Raji (cell line): Measurements from ENCODE around the gene NBEA.

Experiments
- POLR2A ChIP-seq: IDR thresholded peaks from 2 replicates; pipeline ENCODE4 v1.6.1; 2011; ENCODE audit warnings: low read depth, low read length, control low read depth; ENCODE audit not compliant: insufficient read depth

NBEA gene

DNA sequence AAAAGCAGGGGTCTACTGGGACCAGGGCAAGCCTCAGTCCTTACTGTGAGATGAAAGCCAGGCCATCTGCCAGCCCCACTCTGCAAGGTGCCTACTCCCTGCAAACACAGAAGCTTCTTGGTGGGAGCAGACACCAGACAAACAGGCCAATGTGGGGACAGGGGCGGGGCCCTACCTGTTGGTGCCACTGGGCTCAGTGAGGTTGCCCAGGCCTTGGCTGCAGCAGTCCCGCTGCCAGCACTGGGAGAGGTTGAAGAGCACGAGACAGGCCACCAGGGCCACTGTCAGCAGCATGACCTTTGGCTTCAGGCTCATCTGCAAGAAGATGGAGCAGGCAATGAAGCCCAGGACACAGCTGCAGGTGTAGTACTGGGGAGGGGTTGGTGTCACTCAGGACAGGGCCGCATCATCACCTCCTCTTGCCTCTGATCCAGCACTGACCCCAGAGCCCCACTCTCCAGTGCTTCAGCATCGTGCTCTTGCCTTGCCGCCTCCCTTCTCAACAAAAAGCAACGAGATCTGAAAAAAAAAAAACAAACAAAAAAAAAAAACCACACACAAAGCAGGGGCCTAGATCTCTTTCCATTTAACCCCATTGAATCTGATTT is 72.6 kb downstream of the NBEA start:
- TF ChIP-seq POLR2A, result no peak

DNA sequence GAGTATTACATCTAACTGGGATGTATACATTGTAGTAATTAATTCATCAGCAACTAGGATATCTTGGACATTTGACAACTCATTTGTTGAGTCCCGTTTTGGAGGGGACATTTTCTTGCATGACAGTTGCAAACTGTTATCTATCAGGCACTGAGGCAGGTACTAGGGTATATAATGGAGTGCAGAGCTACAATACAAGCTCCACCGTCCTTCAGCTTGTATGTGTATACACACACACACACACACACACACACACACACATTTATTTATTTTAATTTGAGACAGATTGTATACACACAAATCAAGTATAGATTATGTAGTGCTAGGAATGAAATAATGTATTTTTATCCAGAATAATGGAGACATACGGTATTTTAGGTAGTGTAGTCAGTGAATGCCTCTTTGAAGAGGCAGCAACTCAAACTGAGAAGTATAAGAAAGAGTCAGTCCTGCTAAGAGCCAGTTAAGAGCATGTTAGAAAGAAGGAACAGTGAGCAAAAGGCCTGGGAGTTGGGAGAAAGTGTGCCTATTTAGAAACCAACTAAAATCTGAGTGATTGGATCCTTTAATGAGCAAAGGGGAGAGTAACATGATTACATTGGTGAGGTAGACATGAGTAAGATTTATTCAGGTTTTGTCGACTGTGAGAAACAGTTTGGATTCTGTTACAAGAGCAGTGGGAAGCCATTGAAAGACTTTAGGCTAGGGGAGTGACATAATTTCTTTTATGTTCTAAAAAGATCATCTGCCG is 74.5 kb downstream of the NBEA start:
- no peak for TF ChIP-seq POLR2A

DNA sequence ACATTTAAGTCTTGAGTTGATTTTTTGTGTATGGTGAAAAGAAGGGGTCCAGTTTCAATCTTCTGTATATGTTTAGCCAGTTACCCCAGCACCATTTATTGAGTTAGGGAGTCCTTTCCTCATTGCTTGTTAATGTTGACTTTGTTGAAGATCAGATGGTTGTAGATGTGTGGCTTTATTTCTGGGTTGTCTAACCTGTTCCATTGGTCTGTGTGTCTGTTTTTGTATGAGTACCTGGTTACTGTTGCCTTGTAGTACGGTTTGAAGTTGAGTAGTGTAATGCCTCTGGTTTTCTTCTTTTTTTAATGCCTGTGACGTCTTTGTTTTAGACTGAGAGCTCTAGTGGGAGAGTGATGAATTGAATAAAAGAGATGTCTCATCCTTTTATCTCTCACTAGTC is 83.2 kb downstream of the NBEA start:
- no peak for TF ChIP-seq POLR2A

DNA sequence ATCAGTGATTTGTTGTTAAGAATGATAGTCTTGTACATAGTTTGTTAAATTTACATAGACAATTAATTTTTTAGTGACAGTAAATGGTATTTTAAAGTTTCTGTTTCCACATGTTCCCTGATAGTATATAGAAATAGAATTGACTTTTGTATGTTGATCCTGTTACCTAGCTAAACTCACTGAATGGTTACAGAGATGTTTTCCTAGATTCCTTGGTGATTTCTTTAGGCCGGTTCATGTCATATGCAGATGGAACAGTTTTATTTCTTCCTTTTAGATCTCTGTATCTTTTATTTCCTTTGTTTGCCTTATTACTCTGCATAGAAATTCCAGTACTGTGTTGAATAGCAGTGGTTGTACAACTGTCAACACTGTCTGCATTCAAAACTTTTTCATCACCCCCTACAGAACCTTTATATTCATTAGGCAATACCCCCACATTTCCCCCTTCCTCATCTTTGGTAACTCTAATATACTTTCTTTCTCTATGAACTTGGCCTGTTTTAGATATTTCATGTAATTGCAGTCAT is 86.3 kb downstream of the NBEA start:
- no peak for TF ChIP-seq POLR2A

DNA sequence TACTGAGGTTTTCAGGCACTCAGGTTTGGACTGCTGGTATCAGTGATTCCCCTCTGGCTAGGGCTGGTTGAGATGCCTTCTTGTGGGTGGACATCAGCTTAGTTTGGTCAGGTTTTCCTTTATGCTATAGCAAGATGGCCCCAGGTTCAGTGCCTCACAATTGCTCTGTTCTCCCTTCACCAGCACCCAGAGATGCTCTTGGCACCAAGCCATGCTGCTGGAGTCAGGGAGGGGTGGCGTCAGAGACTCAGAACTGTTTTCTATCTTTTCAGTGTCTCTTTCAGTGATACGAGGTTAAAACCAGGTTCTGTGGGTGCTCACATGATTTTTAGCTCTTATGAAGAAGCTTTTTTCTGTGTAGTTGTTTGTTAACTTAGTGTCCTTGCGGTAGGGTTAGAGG is 96.9 kb downstream of the NBEA start:
- TF ChIP-seq POLR2A, result no peak

DNA sequence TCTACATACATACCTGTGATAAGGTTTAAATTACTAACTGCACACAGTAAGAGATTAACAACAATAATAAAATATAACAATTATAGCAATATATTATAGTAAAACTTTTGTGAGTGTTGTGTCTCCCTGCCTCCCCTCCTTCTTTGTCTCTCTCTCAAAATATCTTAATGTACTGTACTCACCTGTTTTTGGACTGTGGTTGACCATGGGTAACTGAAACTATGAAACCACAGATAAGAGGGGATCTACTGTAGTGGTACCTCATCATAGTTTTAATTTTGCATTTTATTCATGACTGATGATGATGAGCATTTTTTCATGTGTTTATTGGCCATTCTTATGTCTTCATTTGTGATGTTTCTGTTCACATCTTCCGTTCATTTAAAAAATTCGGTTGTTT is 104.5 kb downstream of the NBEA start:
- no peak for TF ChIP-seq POLR2A

DNA sequence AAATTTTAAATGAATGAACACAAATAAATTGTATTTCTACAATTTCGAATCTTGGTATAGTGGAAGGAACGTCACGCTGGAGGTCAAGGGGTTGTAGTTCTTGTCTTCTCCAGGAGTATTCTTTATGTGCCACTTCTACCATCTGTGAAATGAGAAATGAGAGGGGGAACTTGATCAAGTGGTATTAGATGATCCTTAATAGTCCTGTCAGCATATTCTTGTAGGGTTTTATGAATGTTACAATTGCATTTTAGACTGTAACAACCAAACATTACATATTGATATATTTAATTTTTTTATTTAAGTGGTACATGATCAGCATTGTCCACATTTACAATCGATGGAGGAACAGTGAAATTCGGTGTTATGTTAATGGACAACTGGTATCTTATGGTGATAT is 113.6 kb downstream of the NBEA start:
- no peak for TF ChIP-seq POLR2A

DNA sequence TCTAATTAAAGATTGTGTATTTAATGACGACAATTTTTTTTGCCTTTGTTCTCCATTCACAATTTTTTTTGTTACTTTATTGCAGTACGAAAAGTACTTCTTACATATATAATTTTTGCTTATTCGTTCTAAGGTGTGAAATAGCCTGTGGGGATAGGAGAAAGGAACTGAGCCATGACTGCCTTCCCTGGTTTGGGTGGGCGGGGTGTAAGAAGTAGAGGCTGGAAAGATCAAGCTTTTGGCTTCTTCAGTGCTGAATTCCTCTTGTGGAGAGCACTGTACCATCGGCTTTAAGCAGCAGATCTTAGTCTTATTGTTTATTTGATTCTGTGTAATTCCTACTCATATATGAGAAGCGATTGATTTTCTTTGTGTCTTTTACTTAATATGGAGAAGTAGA is 115.8 kb downstream of the NBEA start:
- TF ChIP-seq POLR2A, result no peak

DNA sequence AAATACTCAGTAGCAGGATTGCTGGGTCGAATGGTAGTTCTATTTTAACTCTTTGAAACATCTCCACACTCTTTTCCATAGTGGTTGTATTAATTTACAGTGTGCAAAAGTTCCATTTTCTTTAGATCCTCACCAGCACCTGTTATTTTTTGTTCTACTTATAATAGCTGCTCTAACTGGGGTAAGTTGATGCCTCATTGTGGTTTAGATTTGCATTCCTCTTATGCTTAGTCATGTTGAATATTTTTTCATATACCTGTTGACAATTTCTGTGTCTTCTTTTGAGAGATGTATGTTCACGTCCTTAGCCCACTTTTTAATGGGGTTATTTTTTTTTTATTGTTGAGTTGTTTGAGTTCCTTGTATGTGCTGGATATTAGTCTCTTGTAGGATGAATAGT is 144.6 kb downstream of the NBEA start:
- no peak for TF ChIP-seq POLR2A

DNA sequence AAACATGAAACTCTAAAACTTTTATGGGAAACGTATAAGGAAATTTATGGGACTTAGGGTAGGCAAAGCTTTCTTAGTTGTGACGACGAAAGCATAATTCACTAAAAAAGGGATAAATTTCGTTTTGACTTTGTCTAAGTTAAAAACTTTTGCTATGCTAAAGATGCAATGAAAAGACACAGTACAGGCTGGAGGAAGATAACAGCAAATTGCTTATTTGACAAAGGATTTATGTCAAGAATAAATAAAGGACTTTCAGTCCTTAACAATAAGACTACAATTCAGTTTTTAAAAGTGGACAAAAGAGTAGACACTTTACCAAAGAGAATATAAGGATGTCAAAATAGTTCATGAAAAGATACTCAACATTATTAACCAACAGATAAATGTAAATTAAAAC is 150.2 kb downstream of the NBEA start:
- TF ChIP-seq POLR2A, result no peak

DNA sequence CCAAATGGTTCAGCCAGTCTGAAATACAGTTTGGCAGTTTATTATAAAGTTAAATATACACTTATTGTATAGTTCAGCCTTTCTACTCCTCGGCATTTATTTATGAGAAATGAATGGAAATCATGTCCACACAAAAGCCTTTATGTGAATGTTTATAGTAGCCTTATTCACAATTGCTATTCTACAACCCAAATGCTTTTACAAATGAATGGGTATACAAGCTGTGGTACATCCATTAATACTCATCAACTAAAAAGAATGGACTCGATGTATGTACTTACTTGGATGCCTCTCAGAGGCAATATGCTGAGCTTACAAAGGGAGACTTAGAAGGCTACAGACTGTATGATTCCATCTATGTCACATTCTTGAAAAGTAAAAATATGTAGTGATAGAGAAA is 150.7 kb downstream of the NBEA start:
- no peak for TF ChIP-seq POLR2A

DNA sequence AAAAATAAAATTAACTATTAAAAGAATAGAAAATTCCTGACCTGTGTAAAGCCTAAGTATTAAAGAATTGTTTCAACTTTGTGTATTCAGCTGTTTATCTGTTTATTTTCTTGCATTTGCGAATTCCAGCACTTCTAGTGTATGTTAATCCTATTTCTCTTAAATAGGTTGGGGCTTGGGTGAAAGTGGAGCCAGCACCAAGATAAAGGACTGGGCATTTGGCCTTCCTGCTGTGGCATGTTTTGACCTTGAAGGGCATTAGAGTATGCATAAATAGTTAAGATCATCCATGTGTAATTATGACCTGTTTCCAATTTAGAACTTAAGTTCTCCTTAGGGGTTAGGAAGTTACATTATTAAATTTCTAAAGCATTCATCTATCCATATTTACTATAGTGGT is 151.3 kb downstream of the NBEA start:
- TF ChIP-seq POLR2A, result no peak

DNA sequence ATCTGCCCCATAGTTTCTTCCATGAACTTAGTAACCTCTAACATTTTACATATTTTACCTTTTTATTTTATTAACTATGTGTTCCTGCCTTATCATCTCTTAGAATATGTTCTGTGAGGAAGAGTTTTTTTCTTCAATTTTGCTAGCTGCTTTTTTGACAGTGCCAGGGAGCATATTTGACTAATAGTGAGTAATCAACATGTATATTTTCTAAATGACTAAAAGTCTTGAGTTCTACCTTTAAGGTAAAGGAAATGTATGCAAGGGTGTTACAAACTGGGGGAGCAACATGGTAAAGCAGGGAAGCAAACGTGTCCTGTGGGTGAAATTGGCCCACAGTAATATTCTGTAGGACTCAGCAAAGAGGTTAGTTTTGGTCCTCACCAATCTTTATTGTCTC is 165.5 kb downstream of the NBEA start:
- TF ChIP-seq POLR2A, result no peak

DNA sequence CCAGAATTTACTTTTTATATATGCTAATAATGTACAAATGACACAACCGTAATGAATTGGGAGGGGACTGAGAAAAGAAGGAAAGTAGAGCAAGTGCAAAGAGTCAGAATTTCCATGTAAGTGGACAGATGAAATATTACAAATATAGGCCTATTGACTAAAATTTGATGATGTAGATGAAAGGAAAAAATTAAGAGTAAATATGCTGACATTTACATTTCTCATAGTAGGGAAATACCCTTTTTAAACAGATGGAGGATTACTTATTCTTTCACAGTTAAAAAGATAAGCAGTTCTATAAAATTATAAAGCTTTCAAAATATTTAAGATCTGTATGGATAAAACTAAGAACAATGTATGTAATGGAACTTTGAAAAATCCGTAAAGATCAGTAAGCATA is 185.4 kb downstream of the NBEA start:
- no peak for TF ChIP-seq POLR2A

DNA sequence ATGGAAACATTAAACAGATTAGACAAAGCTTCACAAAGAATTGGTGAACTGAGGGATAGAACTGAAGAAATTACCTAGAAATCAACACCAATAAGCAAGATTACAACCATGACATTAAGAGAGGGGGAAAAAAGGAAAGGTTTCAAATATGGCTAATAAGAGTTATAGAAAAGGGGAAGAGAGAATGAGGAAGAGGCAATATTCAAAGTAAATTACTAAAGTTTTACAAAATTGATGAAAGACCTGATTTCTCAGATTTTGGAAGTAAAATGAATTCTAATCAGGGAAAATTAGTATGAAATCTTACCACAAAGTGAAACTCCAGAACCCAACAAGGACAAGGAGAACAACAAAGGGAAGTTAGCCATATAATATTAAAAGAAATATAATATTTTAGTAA is 187.4 kb downstream of the NBEA start:
- no peak for TF ChIP-seq POLR2A

DNA sequence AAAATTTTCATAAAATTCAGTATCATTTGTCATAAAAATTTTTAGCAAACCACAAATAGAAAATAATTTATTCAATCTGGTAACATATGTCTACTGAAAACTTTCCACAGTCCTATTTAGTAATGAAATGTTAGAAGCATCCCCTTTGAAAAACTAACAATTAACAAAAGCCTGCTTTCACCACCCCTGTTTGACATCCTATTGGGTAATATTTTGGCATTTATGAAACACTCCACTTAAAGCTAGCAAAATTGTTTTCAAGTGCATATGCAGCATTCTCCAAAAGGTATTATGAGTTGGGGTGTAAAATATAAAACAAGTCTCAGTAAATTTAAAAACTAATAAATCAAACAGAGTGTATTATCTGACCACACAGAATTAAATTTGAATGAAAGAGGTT is 189.4 kb downstream of the NBEA start:
- TF ChIP-seq POLR2A, result no peak

DNA sequence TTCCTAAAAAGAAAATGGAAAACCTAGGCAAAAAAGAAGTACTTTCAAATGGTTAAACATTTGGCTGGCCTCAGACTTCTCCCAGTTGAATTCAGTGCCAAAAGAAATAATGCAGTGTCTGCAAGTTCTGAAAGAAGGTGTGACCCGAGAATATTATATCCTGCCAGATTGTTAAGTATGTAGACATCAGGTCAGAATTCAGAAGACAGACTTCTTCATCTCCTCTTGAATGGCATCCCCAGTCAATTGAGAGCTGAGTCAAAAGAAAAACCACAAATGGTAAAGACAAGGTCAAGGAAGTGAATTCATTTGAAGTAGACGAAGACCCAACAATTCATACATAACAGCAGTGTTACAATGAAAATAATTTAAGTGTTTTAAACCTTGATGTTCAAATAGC is 194.5 kb downstream of the NBEA start:
- no peak for TF ChIP-seq POLR2A
